SKM-1 treated with dmso at 0.1 percent for 144 hours (cell line): ENCODE results near the gene TP63.
A peak's percentile ranks its signal among the peaks of the same experiment; 100 is the strongest.

Experiments
- DNase-seq: peaks from one replicate; lab custom pipeline; 2025; ENCODE audit not compliant: unreplicated experiment; lab: John Stamatoyannopoulos, UW

Gene TP63

GRCh38 chr3:189848395-189849040, 217.3 kb downstream of the TP63 start:
- DNase-seq, result no peak

DNA sequence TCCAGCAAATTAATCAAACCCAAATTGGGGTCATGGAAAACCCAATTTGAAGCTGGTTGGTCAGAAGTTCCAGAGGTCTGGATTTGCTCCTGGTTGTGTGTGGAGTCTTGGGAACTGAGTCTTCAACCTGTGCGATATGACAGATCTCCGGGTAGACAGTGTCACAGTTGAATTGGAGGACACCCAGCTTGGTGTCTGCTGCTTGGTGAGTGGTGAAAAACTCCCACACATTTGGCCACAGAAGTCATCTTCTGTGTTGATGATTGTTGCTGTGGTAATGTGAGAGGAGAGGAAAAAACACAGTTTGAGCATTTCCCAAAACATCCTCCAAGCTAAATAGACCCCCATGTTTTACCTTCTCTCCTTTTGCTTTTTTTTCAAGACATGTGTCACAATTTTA, 218.1 kb downstream of the TP63 start:
- no peak for DNase-seq

GRCh38 chr3:189851682-189852081, 220.5 kb downstream of the TP63 start:
- no peak for DNase-seq

- DNase-seq, result no peak
These were observed 222.7 kb downstream of the TP63 start for GRCh38 chr3:189853906-189854305.

DNA sequence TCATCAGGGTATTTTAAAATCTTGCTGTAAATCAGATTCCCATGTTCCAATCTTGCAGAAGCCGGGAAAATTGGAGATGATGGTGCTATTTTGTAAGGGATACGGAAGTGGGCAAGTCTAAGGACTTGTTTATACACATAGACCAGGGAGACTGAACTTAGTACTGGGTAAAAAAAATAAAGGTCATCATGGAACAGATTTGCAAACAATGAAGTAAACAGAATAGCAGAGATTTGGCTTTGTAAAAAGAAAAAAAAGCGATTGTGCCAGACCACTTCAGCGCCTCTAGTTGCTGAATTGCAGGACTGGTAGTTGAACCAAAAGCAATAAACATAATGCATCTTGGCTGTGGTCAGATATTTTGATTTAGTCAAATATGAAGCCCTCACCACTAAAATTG, 229.1 kb downstream of the TP63 start:
- DNase-seq, result no peak

DNA sequence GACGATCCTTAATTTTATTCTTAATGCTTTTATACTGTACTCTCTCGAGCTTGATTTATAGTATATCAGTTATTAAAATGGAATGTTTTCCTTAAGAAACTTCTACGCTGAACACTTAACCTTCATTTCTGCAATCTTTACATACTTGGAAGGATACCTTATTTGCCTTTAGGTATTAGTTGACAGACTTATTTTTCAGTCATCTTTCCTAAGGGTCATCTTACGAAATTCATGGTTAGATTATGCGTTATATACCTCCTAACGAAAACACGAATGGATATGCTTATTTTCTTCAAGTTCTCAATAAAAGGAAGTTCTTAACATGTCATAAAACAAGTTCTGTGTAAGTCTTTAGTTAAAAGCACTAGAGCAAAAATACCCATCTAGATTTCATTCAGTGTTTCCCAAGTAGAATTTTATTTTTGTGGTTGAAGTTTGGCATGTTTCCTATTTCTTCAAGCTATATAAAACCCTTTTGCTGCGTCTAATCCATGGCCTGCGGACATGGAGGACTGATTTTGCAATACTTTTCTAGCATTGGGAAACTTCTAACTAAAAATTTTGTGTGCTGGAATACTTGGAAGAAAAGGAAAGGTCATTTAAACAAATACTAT, 231.3 kb downstream of the TP63 start:
- peak; percentile 36 for DNase-seq

DNA sequence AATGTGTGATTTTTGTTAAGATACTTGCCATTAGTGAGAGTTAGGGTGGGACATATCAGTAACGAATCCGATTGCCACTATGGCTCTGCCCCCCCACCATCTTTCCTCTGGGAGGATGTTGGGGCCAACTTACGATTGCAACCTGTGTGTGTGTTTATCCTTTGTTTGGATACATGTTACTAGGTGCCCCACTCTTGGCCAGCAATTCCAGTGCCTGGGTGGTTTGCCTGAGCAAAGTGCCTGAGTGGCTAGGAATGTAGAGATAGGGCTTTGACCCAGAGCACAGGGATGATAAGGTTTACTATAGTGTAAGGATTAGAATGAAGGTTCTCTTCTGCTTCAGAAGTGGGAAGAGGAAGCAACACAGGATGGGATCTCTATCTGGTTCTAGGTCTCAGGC, 231.8 kb downstream of the TP63 start:
- no peak for DNase-seq

DNA sequence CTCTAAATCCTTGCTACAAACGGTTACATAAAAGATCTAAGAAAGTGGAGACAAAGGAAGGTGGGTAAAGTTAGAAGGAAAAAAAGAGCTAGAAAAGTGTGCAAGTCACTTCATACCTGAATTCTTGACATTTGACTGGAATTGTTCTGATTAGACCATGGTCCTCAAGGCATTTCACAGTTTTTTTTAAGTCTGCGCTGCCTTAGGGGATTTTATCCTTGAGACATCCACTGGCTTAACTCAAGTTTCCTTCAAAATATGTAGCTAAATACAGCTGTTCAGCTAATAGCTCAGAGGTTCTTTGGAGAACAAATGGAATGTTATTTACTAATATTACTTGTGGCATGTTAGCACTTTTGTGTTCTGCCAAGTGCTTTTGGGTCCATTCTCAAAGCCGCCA, 236.9 kb downstream of the TP63 start:
- no peak for DNase-seq

DNA sequence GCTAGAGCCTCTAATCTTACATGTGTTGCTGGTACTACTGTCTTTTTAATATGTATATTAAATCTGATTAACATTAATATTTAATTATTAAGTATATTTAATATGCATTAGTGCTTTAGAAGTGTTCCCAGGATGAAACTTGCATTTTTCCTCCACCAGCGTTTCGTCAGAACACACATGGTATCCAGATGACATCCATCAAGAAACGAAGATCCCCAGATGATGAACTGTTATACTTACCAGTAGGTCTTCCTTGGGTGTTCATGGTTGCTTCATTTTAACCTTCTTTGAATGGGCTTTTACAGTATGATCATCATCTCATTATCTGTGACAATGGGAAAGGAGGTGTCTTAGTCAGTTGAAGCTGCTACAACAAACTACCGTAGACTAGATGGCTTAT, 238.0 kb downstream of the TP63 start:
- DNase-seq, result no peak

- no peak for DNase-seq
These were observed 240.2 kb downstream of the TP63 start for GRCh38 chr3:189871418-189871817.

DNA sequence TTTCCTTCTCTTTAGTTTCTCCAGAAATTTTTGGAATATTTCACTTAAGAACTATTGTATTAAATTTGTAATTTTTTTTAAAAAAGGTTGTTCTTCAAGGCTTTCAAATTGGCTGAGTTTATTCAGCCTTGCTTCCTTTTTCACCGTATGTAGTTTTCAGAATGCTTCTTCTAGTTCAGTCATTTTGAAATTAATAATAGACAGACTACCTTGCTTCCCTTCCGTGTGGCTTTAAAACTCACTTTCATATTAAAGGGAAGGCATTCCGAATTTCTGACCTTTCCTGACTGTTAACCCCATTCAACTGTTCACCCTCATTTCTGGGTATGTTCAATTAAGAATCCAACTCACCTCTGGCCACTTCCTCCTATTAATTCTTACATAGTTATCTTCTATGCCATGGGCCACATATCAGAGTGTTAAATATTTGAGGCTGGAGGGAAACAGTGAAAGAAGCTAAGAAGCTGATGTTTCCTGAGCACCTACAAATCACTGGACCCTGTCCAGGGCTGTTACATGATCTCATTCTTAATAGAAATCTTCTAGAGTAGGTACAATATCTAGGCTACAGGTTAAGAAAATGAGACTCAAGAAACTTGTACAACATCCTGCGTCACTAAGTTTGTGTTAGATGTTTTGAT, 252.0 kb downstream of the TP63 start:
- no peak for DNase-seq

- no peak for DNase-seq
These were observed 259.3 kb downstream of the TP63 start for GRCh38 chr3:189890496-189890895.

- no peak for DNase-seq
These were observed 265.3 kb downstream of the TP63 start for GRCh38 chr3:189896533-189896932.

DNA sequence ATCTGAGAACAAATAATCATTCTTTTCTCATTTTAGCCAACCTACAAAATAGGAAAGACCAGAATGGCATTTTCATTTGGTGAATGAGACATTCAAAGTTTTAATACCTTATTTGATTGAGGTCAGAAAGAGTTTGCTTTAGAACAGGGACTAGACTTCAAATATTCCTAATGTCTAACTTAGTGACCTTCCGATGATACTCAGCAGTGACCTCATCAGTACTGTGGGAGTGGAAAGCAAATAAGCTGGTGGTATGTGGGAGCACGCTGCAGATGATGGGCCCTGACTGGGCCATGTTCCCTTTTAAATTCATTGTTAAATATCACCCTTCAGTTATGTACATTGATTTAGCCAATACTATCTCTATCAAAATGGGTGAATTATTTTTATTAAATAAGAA, 266.2 kb downstream of the TP63 start:
- DNase-seq, result no peak

GRCh38 chr3:189898559-189899153, 267.5 kb downstream of the TP63 start:
- peak; percentile 57 for DNase-seq

DNA sequence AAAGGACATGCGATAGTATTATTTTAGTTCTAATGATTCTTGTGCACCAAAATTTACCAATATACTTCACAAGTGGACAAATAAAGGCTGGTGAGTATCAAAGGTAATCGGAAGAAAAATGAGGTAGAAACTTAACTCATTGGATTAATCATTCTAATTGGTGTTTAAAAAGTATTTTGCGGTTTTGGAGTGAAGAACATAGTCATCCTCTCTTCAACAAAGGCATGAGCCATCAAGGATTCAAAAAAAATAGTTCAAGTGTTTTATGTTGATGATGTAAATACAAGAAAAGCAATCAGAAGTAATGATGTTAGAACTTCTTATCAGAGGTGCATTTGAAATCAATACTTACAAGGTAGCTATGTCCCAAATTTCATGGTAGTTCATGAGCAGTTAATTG, 268.0 kb downstream of the TP63 start:
- no peak for DNase-seq

DNA sequence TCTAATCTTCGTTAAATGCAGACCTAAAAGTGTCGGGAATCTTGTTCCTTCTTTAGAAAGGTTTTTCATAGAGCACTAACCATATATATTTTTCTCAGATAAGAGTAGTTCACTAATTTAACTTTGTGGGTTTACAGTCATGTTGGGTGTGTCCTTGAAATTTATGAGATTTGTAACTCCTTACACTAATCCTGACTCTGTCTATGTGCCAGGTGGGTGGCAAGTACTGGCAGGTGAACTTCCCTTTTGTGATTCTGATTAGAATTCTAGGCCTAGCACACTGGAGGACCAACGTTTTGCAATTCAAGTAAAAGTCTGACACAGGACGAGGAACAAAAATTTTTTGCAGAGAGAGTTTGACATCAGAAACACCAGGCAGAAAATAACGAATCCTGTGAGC, 269.4 kb downstream of the TP63 start:
- no peak for DNase-seq

DNA sequence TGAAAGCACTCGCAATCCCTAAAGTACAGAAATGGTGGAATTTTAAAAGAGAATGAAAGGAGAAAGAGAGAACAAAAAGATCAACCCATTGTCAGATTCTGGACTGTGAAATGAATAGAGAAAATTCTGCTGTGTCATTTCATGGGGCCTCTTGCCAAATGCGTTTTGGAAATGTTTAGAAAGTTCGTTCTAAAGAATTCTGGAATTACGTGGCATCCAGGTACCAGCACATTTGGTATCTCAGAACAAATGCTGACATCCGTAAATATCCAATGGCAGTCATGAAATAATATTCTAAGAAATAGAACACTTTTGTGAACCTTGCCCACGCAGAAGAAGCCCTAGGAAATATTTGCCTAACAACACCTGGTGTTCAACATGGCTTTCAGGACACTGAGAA, 270.3 kb downstream of the TP63 start:
- no peak for DNase-seq

DNA sequence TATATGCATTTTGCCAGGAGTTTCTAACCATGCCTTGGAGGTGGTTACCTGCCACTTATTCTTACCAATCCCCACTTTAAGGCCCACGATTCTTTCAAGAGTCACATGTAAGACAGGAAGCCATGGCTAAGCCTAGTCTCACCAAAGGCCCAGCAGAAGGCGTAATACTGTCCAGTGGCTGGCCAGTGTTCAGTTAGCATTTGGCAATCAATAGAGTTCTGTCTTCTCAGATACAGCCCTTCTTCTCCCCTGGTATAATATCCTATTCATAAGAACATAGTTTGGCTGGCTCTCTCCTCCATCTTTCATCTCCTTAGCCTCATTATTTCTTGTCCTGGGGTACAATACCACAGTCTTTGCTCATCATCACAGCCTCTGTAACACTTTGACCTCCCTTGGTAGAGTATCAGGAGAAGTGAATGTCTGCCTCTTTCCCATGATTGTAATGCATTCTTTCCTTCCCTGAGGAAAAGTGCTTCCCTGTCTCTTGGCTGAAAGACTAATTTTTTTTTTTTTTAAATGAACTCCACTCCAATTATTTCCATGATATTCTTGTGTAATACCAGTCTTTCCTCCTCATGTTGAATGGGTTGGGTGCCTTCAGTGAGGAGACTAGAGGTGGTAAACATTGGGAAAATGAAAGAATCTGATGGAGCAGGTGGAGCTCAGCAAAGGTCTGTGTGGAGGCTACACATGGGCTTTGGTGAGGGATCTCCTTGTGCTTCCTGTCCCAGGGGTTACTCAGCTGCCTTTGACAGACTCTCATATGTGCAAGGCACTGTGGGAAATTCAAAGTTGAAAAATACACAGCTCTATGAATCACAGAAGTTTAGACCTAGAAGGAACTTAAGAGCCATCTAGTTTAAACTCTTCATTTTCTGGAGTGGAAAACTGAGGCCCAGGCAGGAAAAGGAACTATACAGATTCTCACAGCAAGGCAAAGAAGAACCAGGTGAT, 271.3 kb downstream of the TP63 start:
- DNase-seq, result no peak

GRCh38 chr3:189903562-189904250, 272.5 kb downstream of the TP63 start:
- no peak for DNase-seq

GRCh38 chr3:189907803-189908202, 276.6 kb downstream of the TP63 start:
- DNase-seq, result no peak
